ENCODE measurements around the gene PGM1. TPM values are rescaled to one million over a fixed set of nuclear protein-coding genes. Genes with fewer than 3 reads are reported as not detected.

Gene PGM1
- total RNA-seq, 2 donors from 2014 or later = 34.1 to 36.1 TPM

DNA sequence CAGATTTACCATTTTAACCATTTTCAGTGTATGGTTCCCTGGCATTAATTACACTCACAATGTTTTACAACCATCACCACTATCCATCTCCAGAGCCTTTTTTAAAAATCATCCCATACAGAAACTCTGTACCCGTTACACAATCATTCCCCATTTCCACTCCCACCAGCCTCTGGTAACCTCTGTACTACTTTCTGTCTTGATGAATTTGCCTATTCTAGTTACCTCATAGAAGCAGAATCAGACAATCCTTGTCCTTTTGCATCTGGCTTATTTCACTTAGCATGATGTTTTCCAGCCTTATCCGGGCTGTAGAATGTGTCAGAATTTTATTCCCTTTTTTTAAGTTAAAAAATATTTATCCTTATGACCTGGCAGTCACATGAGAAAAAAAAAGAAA, 33.0 kb downstream of the PGM1 start:
- DNase-seq (no peak), ATAC-seq (replicated peaks in 1 of 2) (no peak)
- Mint-ChIP-seq H3K9me3 (no peaks in the 10 kb centered on the region), H3K27me3 (ENCODE audit: low read depth) (no peaks in the 10 kb centered on the region), H3K4me3 (no peak overlapping the region), H3K4me1 (ENCODE audit: low read depth) (peaks cover 5% of the 10 kb centered on the region), H3K36me3 (ENCODE audit: insufficient read depth in 2 of 2) (peaks cover 0 to 2% of the 10 kb centered on the region in 2 donors), H3K27ac (no peak overlapping the region)

DNA sequence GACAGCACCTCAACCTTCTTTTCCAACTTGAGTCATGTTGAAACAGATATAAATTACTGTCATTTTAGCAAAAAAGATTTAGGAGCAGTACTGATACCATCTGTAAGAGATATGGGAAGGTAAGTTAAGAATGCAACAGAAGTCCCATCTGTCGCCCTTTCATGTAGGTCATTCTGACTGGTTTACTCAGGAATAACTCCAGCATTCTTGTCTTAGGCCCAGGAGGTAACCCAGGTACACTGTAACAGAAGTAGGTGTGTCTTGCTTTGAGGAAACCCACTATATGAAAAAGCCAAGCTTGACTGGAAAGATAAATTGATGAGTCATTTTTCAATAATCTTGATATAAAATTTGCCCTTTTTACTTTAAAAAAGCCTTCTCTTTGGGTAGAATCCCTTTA, 35.4 kb downstream of the PGM1 start:
- Mint-ChIP-seq H3K36me3 (ENCODE audit: insufficient read depth in 2 of 2) (peaks cover 0 to 3% of the 10 kb centered on the region in 2 donors), H3K4me1 (ENCODE audit: low read depth) (peaks cover 16% of the 10 kb centered on the region), H3K27me3 (ENCODE audit: low read depth) (no peaks in the 10 kb centered on the region), H3K4me3 (no peak overlapping the region), H3K27ac (no peak overlapping the region), H3K9me3 (no peaks in the 10 kb centered on the region)
- DNase-seq = no peak
- no peak for ATAC-seq (replicated peaks in 1 of 2)

DNA sequence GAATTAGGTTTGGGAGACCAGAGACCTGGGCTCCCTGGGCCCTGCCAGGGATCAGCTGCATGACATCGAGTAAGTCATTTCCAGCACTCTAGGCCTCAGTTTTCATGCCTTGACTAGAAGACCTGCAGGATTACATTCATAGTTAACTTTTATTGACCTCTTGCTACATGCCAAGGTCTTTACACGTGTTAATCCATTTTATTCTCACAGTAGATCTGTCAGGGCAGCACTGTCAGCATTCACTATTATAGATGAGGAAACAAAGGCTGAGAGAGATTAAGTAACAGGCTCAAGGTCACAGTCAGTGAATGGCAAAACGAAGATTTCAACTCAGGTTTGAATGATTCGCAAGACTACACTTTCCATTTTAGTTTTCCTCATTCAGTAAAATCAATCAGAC, 37.0 kb downstream of the PGM1 start:
- Mint-ChIP-seq H3K4me1 (ENCODE audit: low read depth) (peaks cover 16% of the 10 kb centered on the region), H3K9me3 (no peaks in the 10 kb centered on the region), H3K27ac (no peak overlapping the region), H3K36me3 (ENCODE audit: insufficient read depth in 2 of 2) (peaks cover 0 to 6% of the 10 kb centered on the region in 2 donors), H3K27me3 (ENCODE audit: low read depth) (no peaks in the 10 kb centered on the region), H3K4me3 (no peak overlapping the region)
- ATAC-seq (replicated peaks in 1 of 2) = no peak
- DNase-seq = no peak

GRCh38 chr1:63630666-63631065, 37.5 kb downstream of the PGM1 start:
- H3K4me1 Mint-ChIP-seq (ENCODE audit: low read depth) = peaks cover 16% of the 10 kb centered on the region
- H3K9me3 Mint-ChIP-seq = no peaks in the 10 kb centered on the region
- H3K36me3 Mint-ChIP-seq (ENCODE audit: insufficient read depth in 2 of 2) = peaks cover 0 to 6% of the 10 kb centered on the region in 2 donors
- H3K4me3 Mint-ChIP-seq = no peak overlapping the region
- DNase-seq (no peak), ATAC-seq (replicated peaks in 1 of 2) (no peak)
- H3K27me3 Mint-ChIP-seq (ENCODE audit: low read depth) = no peaks in the 10 kb centered on the region
- H3K27ac Mint-ChIP-seq = no peak overlapping the region

DNA sequence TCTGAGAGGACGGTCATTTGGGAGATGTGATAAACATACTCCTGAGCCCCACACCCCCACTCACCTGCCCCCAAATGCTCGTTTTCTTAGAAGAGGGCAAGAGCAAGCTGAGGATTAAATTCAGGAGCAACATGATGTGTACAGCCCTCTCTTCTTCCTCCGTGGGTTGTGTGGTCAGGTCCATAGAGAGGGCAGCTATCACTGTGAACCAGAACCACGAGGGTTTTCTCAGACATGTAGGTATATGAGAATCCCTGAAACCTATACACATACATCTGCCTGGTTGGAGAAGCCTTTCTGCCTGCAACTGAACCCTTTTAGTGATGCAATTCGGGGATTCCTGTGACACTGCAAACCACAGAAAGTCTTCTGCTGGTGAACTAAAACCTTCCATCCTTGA, 38.9 kb downstream of the PGM1 start:
- H3K36me3 Mint-ChIP-seq (ENCODE audit: insufficient read depth in 2 of 2) = peaks cover 0 to 9% of the 10 kb centered on the region in 2 donors
- ATAC-seq (replicated peaks in 1 of 2) = peak; percentile 53 to 68

DNA sequence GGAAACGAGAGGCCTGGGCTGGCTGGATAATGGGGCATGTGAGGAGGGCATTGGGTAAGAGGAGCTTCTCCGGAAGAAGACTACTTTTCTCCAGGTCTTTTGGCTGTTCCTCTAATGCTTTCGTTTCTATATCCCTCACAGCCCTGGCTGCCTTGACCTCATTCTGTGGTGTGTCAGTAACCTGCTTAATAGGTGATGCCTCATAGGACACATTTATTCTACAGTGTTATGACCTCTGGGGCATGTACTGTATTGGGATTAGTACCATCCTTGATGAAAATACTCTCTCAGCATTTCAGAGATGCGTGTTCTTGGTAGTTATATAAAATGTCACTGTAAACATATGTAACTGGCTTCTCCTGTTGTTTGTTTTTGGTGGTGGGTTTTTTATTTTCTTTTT, 40.1 kb downstream of the PGM1 start:
- Mint-ChIP-seq H3K36me3 (ENCODE audit: insufficient read depth in 2 of 2) (peaks cover 0 to 13% of the 10 kb centered on the region in 2 donors), H3K4me3 (no peak overlapping the region), H3K27me3 (ENCODE audit: low read depth) (no peaks in the 10 kb centered on the region), H3K4me1 (ENCODE audit: low read depth) (peaks cover 11% of the 10 kb centered on the region), H3K9me3 (no peaks in the 10 kb centered on the region), H3K27ac (peak overlapping the region; percentile 21)
- ATAC-seq (replicated peaks in 1 of 2) (no peak), DNase-seq (no peak)

More for the DNA sequence above, 38.9 kb downstream of the PGM1 start:
- no peak overlapping the region for H3K4me3 Mint-ChIP-seq
- no peaks in the 10 kb centered on the region for H3K27me3 Mint-ChIP-seq (ENCODE audit: low read depth)
- DNase-seq = no peak
- H3K4me1 Mint-ChIP-seq (ENCODE audit: low read depth) = peaks cover 11% of the 10 kb centered on the region
- H3K27ac Mint-ChIP-seq = no peak overlapping the region
- H3K9me3 Mint-ChIP-seq = no peaks in the 10 kb centered on the region

GRCh38 chr1:63634471-63634870, 41.3 kb downstream of the PGM1 start:
- no peaks in the 10 kb centered on the region for H3K9me3 Mint-ChIP-seq
- peaks cover 3 to 20% of the 10 kb centered on the region in 2 donors for H3K36me3 Mint-ChIP-seq (ENCODE audit: insufficient read depth in 2 of 2)
- DNase-seq (no peak), ATAC-seq (replicated peaks in 1 of 2) (no peak)
- peaks cover 11% of the 10 kb centered on the region for H3K4me1 Mint-ChIP-seq (ENCODE audit: low read depth)
- H3K4me3 Mint-ChIP-seq = no peak overlapping the region
- no peak overlapping the region for H3K27ac Mint-ChIP-seq
- no peaks in the 10 kb centered on the region for H3K27me3 Mint-ChIP-seq (ENCODE audit: low read depth)

DNA sequence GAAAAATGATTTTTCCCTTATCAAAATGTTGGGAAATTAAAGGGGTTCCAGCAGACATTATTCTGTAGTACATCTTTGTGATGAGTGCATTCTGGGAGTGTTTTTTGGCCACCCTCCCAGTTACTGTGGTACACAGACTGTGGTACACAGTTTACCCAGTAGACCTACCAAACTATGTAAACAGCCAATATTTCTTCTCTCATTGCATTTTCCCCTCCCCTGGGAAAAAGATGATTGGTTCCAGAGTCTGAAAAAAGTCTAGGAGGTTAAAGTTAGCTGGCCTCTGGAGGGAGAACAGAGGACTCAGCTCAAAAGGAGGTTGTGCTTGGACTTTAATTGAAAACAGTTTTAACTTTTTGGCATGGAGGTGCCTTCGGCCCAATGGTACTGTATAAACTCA, 42.5 kb downstream of the PGM1 start:
- ATAC-seq (replicated peaks in 1 of 2) (no peak), DNase-seq (no peak)
- Mint-ChIP-seq H3K4me1 (ENCODE audit: low read depth) (peaks cover 11% of the 10 kb centered on the region), H3K9me3 (no peaks in the 10 kb centered on the region), H3K27ac (no peak overlapping the region), H3K27me3 (ENCODE audit: low read depth) (no peaks in the 10 kb centered on the region), H3K36me3 (ENCODE audit: insufficient read depth in 2 of 2) (peaks cover 5 to 23% of the 10 kb centered on the region in 2 donors), H3K4me3 (no peak overlapping the region)

DNA sequence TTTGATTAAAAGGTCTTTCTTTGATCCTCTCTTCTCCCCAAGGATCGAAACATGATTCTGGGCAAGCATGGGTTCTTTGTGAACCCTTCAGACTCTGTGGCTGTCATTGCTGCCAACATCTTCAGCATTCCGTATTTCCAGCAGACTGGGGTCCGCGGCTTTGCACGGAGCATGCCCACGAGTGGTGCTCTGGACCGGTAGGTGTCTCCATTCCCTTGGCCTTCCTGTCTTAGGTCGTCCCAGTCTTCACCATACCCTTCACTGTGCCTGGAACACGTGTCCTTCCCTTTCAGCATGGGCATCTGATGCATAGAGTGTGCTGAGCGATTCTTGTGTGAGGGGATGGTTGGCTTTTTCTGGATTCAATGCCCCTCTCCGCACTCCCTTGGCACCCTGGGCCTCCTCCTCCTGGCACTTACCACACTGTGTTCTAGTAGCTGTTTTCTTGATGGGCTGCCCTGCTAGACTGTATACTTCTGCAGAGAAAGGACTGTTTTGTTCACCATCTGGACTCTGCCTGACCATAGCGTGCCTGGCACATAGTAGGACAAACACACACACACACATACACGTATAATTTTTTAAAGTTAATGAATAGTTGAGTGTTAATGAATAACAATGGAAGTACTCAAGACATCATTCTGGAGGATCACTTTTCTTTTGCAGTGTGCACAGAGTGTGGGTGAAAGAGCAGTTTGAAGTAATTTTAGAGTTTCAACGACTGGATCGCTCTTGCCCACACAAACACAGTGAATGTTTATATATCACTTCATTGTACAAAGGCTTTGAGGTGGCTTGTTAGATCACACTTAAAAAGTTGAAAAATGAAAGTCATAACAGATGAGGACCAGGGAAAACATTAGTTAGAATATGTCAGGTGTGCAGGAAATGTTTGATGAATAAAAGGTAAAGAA, 43.2 kb downstream of the PGM1 start:
- H3K27me3 Mint-ChIP-seq (ENCODE audit: low read depth) = no peaks in the 10 kb centered on the region
- no peak overlapping the region for H3K27ac Mint-ChIP-seq
- ATAC-seq (replicated peaks in 1 of 2) (no peak), DNase-seq (no peak)
- H3K4me1 Mint-ChIP-seq (ENCODE audit: low read depth) = peaks cover 10% of the 10 kb centered on the region
- no peaks in the 10 kb centered on the region for H3K9me3 Mint-ChIP-seq
- no peak overlapping the region for H3K4me3 Mint-ChIP-seq
- H3K36me3 Mint-ChIP-seq (ENCODE audit: insufficient read depth in 2 of 2) = peaks cover 5 to 22% of the 10 kb centered on the region in 2 donors

DNA sequence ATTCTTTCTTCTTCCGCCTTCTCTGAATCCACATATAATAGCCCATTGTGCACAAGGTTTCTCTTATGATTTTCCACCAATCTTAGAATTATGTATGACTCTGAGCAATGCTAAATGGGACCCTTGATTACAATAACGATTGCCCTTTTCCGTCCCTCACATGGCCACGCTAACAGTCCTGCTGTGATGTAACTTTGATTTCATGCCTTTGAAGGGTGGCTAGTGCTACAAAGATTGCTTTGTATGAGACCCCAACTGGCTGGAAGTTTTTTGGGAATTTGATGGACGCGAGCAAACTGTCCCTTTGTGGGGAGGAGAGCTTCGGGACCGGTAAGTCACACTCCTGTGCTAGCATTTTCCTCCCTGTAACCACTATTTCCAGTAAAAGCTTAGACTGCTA, 45.3 kb downstream of the PGM1 start:
- Mint-ChIP-seq H3K4me3 (no peak overlapping the region), H3K27me3 (ENCODE audit: low read depth) (no peaks in the 10 kb centered on the region), H3K9me3 (no peaks in the 10 kb centered on the region), H3K36me3 (ENCODE audit: insufficient read depth in 2 of 2) (peaks cover 6 to 22% of the 10 kb centered on the region in 2 donors), H3K27ac (no peak overlapping the region), H3K4me1 (ENCODE audit: low read depth) (no peaks in the 10 kb centered on the region)
- no peak for ATAC-seq (replicated peaks in 1 of 2)
- DNase-seq = no peak

- H3K27ac Mint-ChIP-seq = peak overlapping the region; percentile 29
- ATAC-seq (replicated peaks in 1 of 2) (no peak), DNase-seq (no peak)
- no peaks in the 10 kb centered on the region for H3K27me3 Mint-ChIP-seq (ENCODE audit: low read depth)
- no peaks in the 10 kb centered on the region for H3K4me1 Mint-ChIP-seq (ENCODE audit: low read depth)
- H3K4me3 Mint-ChIP-seq = no peak overlapping the region
- peaks cover 8 to 22% of the 10 kb centered on the region in 2 donors for H3K36me3 Mint-ChIP-seq (ENCODE audit: insufficient read depth in 2 of 2)
- H3K9me3 Mint-ChIP-seq = no peaks in the 10 kb centered on the region
These were observed 45.7 kb downstream of the PGM1 start for GRCh38 chr1:63638875-63639274.

- H3K27me3 Mint-ChIP-seq (ENCODE audit: low read depth) = no peaks in the 10 kb centered on the region
- no peaks in the 10 kb centered on the region for H3K4me1 Mint-ChIP-seq (ENCODE audit: low read depth)
- no peak for ATAC-seq (replicated peaks in 1 of 2)
- no peak overlapping the region for H3K27ac Mint-ChIP-seq
- H3K4me3 Mint-ChIP-seq = no peak overlapping the region
- H3K36me3 Mint-ChIP-seq (ENCODE audit: insufficient read depth in 2 of 2) = peaks cover 11 to 23% of the 10 kb centered on the region in 2 donors
- DNase-seq = no peak
- H3K9me3 Mint-ChIP-seq = no peaks in the 10 kb centered on the region
These were observed 47.7 kb downstream of the PGM1 start for GRCh38 chr1:63640633-63641567.

DNA sequence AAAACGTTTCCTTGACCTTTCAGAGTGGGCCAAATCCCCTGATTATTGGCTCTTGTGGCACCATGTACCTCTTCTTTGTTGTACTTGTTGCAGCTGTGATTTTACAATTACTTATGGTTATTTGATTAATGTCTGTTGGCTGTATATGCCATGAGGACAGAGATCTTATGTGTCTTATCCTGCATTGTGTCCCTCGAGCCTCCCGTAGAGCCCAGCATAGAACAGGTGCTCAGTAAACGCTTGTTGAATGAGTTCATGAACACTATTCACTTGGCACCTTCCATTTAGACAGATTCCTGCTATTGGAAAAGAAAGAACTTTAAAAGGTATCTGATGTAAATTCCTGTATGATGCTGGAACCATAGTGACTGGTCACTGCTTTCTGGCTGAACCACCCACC, 48.4 kb downstream of the PGM1 start:
- H3K27me3 Mint-ChIP-seq (ENCODE audit: low read depth) = no peaks in the 10 kb centered on the region
- H3K36me3 Mint-ChIP-seq (ENCODE audit: insufficient read depth in 2 of 2) = peaks cover 12 to 23% of the 10 kb centered on the region in 2 donors
- H3K27ac Mint-ChIP-seq = no peak overlapping the region
- DNase-seq (no peak), ATAC-seq (replicated peaks in 1 of 2) (no peak)
- H3K9me3 Mint-ChIP-seq = no peaks in the 10 kb centered on the region
- H3K4me3 Mint-ChIP-seq = no peak overlapping the region
- H3K4me1 Mint-ChIP-seq (ENCODE audit: low read depth) = no peaks in the 10 kb centered on the region

Measured in activated T-cell treated with anti-CD3 and anti-CD28 coated beads, Interleukin-2, amount 50 U/mL, for 72 hours (primary cell).